Measurements from ENCODE around the gene PTPRD. TPM values are rescaled to one million over a fixed set of nuclear protein-coding genes. Genes with fewer than 3 reads are reported as not detected.

Gene PTPRD
- total RNA-seq, 1 experiment from 2014 or later, result 0.02 TPM

GRCh38 chr9:9108641-9109040 is 1504.2 kb downstream of the PTPRD start:
- POLR2A ChIA-PET, result no interaction called here
- Histone ChIP-seq H3K27ac (ENCODE audit: low read depth, low read length) (no peak overlapping the region), H3K79me2 (ENCODE audit: insufficient read depth, low read length) (no peaks in the 10 kb centered on the region), H3K36me3 (ENCODE audit: control insufficient read depth in 1 of 2, insufficient read depth in 2 of 2, low read length in 2 of 2) (no peaks in the 10 kb centered on the region), H3K4me1 (ENCODE audit: control insufficient read depth in 1 of 2, insufficient read depth in 2 of 2, low read length in 2 of 2) (no peaks in the 10 kb centered on the region), H2AFZ (ENCODE audit: low read depth, low read length, poor library complexity, severe bottlenecking) (no peak overlapping the region), H3K9me3 (ENCODE audit: control insufficient read depth in 1 of 2, insufficient read depth in 1 of 2, low read depth in 1 of 2, low read length in 2 of 2) (peaks cover 4 to 39% of the 10 kb centered on the region in 2 experiments; a peak in 2 of 4 replicates), H3K4me2 (ENCODE audit: low read length) (no peak overlapping the region), H3K27me3 (ENCODE audit: insufficient read depth, low read length) (no peaks in the 10 kb centered on the region), H4K20me1 (ENCODE audit: insufficient read depth) (no peaks in the 10 kb centered on the region), H3K4me3 (replicated peaks in 1 of 2; ENCODE audit: low read depth in 1 of 2, low read length in 2 of 2) (no peak overlapping the region), H3K9me2 (ENCODE audit: insufficient read depth) (no peaks in the 10 kb centered on the region), H3K9ac (ENCODE audit: low read length) (no peak overlapping the region)
- CTCF ChIA-PET, result no interaction called here
- RAD21 ChIA-PET (ENCODE audit: low non-redundant PET in 1 of 2, low total read pairs in 2 of 2, uncharacterized antibody in 2 of 2, unreplicated experiment in 2 of 2), result no interaction called here
- BruUV-seq (replicated peaks), result no TSS peak
- TF ChIP-seq JUND (IDR thresholded peaks at IDR 0.05) (no peak), SRF (IDR thresholded peaks at IDR 0.05; ENCODE audit: low read depth) (no peak), ATF3 (IDR thresholded peaks at IDR 0.05) (no peak), TCF7L2 (IDR thresholded peaks at IDR 0.05; ENCODE audit: borderline replicate concordance, extremely low read depth, insufficient read depth, insufficient read length) (no peak), CEBPB (IDR thresholded peaks at IDR 0.05; ENCODE audit: low read depth) (no peak), EGR1 (IDR thresholded peaks at IDR 0.05; ENCODE audit: low read depth) (no peak), EZH2phosphoT487 (IDR thresholded peaks at IDR 0.05; ENCODE audit: borderline replicate concordance) (no peak), SIN3A (IDR thresholded peaks at IDR 0.05; ENCODE audit: low read depth) (no peak), EZH2 (IDR thresholded peaks at IDR 0.05) (no peak), ZFX (IDR thresholded peaks at IDR 0.05) (no peak)
- TF ChIP-seq, protein P1, sequence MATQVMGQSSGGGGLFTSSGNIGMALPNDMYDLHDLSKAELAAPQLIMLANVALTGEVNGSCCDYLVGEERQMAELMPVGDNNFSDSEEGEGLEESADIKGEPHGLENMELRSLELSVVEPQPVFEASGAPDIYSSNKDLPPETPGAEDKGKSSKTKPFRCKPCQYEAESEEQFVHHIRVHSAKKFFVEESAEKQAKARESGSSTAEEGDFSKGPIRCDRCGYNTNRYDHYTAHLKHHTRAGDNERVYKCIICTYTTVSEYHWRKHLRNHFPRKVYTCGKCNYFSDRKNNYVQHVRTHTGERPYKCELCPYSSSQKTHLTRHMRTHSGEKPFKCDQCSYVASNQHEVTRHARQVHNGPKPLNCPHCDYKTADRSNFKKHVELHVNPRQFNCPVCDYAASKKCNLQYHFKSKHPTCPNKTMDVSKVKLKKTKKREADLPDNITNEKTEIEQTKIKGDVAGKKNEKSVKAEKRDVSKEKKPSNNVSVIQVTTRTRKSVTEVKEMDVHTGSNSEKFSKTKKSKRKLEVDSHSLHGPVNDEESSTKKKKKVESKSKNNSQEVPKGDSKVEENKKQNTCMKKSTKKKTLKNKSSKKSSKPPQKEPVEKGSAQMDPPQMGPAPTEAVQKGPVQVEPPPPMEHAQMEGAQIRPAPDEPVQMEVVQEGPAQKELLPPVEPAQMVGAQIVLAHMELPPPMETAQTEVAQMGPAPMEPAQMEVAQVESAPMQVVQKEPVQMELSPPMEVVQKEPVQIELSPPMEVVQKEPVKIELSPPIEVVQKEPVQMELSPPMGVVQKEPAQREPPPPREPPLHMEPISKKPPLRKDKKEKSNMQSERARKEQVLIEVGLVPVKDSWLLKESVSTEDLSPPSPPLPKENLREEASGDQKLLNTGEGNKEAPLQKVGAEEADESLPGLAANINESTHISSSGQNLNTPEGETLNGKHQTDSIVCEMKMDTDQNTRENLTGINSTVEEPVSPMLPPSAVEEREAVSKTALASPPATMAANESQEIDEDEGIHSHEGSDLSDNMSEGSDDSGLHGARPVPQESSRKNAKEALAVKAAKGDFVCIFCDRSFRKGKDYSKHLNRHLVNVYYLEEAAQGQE (IDR thresholded peaks at IDR 0.05; ENCODE audit: low read depth), result no peak
- TF ChIP-seq, protein P2, sequence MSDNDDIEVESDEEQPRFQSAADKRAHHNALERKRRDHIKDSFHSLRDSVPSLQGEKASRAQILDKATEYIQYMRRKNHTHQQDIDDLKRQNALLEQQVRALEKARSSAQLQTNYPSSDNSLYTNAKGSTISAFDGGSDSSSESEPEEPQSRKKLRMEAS (IDR thresholded peaks at IDR 0.05), result no peak
- TF ChIP-seq, protein P3, sequence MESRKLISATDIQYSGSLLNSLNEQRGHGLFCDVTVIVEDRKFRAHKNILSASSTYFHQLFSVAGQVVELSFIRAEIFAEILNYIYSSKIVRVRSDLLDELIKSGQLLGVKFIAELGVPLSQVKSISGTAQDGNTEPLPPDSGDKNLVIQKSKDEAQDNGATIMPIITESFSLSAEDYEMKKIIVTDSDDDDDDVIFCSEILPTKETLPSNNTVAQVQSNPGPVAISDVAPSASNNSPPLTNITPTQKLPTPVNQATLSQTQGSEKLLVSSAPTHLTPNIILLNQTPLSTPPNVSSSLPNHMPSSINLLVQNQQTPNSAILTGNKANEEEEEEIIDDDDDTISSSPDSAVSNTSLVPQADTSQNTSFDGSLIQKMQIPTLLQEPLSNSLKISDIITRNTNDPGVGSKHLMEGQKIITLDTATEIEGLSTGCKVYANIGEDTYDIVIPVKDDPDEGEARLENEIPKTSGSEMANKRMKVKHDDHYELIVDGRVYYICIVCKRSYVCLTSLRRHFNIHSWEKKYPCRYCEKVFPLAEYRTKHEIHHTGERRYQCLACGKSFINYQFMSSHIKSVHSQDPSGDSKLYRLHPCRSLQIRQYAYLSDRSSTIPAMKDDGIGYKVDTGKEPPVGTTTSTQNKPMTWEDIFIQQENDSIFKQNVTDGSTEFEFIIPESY (IDR thresholded peaks at IDR 0.05; ENCODE audit: extremely low read depth, insufficient replicate concordance, low read length), result no peak
- intact Hi-C loops (cut with micrococcal nuclease), result no loop called here
- DNase-seq (ENCODE audit: low read depth, low spot score) (no peak), ATAC-seq (no peak)
